ENCODE results near the gene BRI3.

DNA sequence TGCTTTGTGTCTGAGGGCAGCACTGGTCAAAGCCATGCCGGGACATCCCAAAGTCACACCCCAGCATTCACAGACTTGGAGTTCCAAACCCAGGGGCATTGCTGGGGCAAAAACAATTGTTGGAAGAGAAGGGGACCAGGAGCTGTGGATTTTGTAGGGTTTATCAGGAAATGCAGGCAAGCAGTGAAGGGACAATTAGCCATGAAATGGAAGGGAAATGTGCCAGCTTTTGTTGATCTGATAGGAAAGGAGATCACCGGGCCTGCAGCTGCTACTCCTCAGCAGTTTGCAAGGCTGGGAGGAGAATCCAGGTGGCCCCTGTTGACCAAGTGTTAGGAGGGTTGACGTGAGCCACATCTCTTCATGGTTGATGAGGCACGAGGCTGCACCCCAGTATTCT, 2.5 kb upstream of the BRI3 start:
- TF ChIP-seq, protein P1, sequence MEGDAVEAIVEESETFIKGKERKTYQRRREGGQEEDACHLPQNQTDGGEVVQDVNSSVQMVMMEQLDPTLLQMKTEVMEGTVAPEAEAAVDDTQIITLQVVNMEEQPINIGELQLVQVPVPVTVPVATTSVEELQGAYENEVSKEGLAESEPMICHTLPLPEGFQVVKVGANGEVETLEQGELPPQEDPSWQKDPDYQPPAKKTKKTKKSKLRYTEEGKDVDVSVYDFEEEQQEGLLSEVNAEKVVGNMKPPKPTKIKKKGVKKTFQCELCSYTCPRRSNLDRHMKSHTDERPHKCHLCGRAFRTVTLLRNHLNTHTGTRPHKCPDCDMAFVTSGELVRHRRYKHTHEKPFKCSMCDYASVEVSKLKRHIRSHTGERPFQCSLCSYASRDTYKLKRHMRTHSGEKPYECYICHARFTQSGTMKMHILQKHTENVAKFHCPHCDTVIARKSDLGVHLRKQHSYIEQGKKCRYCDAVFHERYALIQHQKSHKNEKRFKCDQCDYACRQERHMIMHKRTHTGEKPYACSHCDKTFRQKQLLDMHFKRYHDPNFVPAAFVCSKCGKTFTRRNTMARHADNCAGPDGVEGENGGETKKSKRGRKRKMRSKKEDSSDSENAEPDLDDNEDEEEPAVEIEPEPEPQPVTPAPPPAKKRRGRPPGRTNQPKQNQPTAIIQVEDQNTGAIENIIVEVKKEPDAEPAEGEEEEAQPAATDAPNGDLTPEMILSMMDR (IDR thresholded peaks at IDR 0.05): no peak
- no peak for TF ChIP-seq POLR2A (IDR thresholded peaks at IDR 0.05)
